Body of pancreas (tissue), 4 donors: ENCODE measurements around the gene KDM4C. TPM values are rescaled to one million over a fixed set of nuclear protein-coding genes. Genes with fewer than 3 reads are reported as not detected.

Experiments used
- ATAC-seq: fragments of 150-250 bp; one replicate; pipeline ENCODE4 v1.9.1; 2016
- DNase-seq, 4 donors: peaks; one replicate each; pipeline ENCODE4 v3.0.0-alpha.2; 2019
- H3K27ac ChIP-seq, 4 donors: fragments of 200-600 bp; sonication (generic); 1 replicate in 3 of 4; 2 replicates in 1 of 4; pipeline versions ENCODE4 v1.5.1 to v1.6.1; 2016 to 2019; ENCODE audit warnings: mild to moderate bottlenecking in 1 of 4, mixed read lengths in 1 of 4, moderate library complexity in 1 of 4
- H3K27me3 ChIP-seq, 2 donors: fragments of 200-600 bp; sonication (generic); one replicate each; pipeline ENCODE4 v1.6.0; 2016; ENCODE audit warnings: mild to moderate bottlenecking in 1 of 2
- H3K36me3 ChIP-seq, 2 donors: fragments of 200-600 bp; sonication (generic); replicated peaks in 1 of 2; 2 replicates each; pipeline ENCODE4 v1.5.1; 2016; ENCODE audit warnings: low read depth in 2 of 2; ENCODE audit not compliant: insufficient read depth in 1 of 2
- H3K4me1 ChIP-seq: fragments of 200-600 bp; sonication (generic); one replicate; pipeline ENCODE4 v1.6.0; 2016
- H3K4me3 ChIP-seq, 2 donors: fragments of 200-600 bp; sonication (generic); 1 replicate in 1 of 2; 2 replicates in 1 of 2; pipeline ENCODE4 v1.5.1; 2016 to 2019
- H3K9me3 ChIP-seq, 3 donors: fragments of 200-600 bp; sonication (generic); 1 replicate in 2 of 3; 2 replicates in 1 of 3; pipeline ENCODE4 v1.5.1; 2016
- POLR2A ChIP-seq, 3 donors: fragments of 450-650 bp; IDR thresholded peaks; one replicate each; pipeline ENCODE4 v1.6.1; 2016; ENCODE audit warnings: antibody characterized with exemption in 3 of 3, mild to moderate bottlenecking in 2 of 3
- WGBS, 2 donors: methylation state at CpG; one replicate each; pipeline ENCODE4 v1.1.5; 2017; 5-methylcytosine and 5-hydroxymethylcytosine counted together
- intact Hi-C: fragments of 100-400 bp; cut with DNase I; formaldehyde crosslinking; loops from one replicate; pipeline ENCODE4 v1.15.1; 2023
- total RNA-seq, 2 donors: library from RNA; depleted of rRNA; stranded (reverse); fragments of >200 nt; gene quantifications; one replicate each; pipeline ENCODE4 v1.1.0, GENCODE V29; 2016
- TF ChIP-seq, protein P1 (sequence below), 7 experiments: fragments of 450-650 bp in 4 of 7; fragments of 200-600 bp in 3 of 7; sonication (generic) in 3 of 7; IDR thresholded peaks; one replicate each; pipeline ENCODE4 v1.5.1; 2016 to 2019; ENCODE audit warnings: antibody characterized with exemption in 7 of 7

KDM4C gene
- total RNA-seq, 2 donors from 2014 or later, result 40.5 to 48.5 TPM

DNA sequence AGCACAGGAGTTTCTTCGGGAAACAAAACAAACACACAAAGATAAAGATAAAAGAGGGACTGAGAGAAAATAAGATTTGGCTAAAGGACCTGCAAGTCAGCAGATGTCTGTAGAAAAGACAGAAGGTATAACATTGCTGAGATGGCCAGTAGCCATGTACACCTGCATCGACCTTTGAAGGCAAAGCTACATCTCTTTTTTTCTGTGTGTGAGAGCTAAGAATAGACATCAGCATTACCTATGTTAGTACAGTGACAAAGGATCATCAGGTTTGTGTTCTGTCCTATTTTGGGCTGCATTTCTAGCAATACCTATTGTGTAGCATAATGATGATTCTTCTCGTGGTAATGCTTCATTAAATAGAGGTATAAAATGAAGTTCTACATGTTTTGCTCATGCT is 64.9 kb downstream of the KDM4C start:
- Histone ChIP-seq H3K9me3 (no peaks in the 10 kb centered on the region), H3K4me1 (no peaks in the 10 kb centered on the region), H3K27ac (no peak overlapping the region), H3K4me3 (no peak overlapping the region), H3K27me3 (no peaks in the 10 kb centered on the region), H3K36me3 (peaks cover 0 to 6% of the 10 kb centered on the region in 2 donors)
- no peak for ATAC-seq
- no peak for TF ChIP-seq POLR2A (IDR thresholded peaks at IDR 0.05)
- TF ChIP-seq, protein P1, sequence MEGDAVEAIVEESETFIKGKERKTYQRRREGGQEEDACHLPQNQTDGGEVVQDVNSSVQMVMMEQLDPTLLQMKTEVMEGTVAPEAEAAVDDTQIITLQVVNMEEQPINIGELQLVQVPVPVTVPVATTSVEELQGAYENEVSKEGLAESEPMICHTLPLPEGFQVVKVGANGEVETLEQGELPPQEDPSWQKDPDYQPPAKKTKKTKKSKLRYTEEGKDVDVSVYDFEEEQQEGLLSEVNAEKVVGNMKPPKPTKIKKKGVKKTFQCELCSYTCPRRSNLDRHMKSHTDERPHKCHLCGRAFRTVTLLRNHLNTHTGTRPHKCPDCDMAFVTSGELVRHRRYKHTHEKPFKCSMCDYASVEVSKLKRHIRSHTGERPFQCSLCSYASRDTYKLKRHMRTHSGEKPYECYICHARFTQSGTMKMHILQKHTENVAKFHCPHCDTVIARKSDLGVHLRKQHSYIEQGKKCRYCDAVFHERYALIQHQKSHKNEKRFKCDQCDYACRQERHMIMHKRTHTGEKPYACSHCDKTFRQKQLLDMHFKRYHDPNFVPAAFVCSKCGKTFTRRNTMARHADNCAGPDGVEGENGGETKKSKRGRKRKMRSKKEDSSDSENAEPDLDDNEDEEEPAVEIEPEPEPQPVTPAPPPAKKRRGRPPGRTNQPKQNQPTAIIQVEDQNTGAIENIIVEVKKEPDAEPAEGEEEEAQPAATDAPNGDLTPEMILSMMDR (IDR thresholded peaks at IDR 0.05), result no peak
- no peak for DNase-seq
- 41 to 55% methylated on average over 3 of the region's 3 CpGs for WGBS, 2 donors
- intact Hi-C loops, result no loop called here

DNA sequence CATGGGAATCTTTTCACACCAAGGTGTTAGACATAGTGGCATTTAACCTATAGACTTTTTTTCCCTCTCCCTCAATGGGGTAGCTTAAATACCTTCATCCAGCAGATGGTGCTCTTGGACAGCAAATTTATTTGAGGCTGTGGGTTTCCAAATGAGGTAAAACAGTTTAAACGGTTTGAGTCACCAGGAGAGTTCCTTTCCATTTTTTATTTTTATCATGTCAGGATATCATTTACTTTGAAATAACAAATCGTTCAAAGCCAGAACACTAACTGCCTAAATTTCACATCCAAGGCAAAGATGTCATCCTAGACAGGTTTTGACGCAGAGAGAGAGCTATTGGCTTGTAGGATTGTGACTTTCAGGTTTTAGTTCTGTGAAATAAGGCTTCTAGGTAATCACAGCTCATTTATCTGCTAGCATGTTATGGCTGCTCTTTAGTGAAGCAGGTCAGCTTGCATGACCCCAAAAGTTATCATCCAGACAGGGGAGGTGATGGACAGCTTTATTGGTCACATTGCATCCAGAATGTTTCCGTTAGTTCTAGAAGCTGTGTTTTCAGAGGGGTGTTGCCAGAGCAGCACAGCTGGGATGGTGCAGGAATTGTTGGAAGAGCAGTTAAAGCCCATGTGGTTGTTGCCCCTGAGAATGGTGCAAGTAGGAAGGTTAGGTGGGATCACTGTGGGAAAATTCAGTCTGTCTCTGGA is 69.8 kb downstream of the KDM4C start:
- no peak overlapping the region for H3K27ac ChIP-seq
- H3K27me3 ChIP-seq, result no peaks in the 10 kb centered on the region
- DNase-seq, result peak in 1 of 4 donors; percentile 20
- WGBS, 2 donors, result 43 to 46% methylated on average over 4 of the region's 4 CpGs
- intact Hi-C loops, result no loop called here
- TF ChIP-seq POLR2A (IDR thresholded peaks at IDR 0.05), result no peak
- TF ChIP-seq, protein P1 (IDR thresholded peaks at IDR 0.05), result peak; percentile 11 to 55 (median 41)
- no peak for ATAC-seq
- no peaks in the 10 kb centered on the region for H3K4me1 ChIP-seq
- no peaks in the 10 kb centered on the region for H3K9me3 ChIP-seq
- H3K36me3 ChIP-seq, result peaks cover 0 to 7% of the 10 kb centered on the region in 2 donors
- H3K4me3 ChIP-seq, result no peak overlapping the region

DNA sequence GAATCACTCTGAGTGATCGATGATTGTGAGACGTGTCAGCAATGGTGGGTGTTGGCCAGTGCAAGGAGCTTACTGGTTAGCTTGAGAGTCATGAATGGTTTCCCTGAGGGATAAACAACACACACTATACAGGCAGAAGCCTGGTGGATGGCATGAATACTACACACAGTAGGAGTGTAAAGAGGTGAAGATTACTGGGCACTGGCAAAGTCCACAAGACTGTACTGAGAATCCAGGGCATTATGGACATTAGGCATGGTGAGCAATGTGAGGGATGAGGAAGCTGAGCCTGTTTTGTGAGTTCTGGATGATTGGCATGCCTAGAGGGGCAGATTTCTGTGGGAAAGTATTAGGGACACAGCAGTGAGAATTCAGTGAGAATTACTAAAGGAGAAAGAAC is 71.3 kb downstream of the KDM4C start:
- H3K36me3 ChIP-seq, result peaks cover 0 to 4% of the 10 kb centered on the region in 2 donors
- H3K27ac ChIP-seq, result no peak overlapping the region
- ATAC-seq (no peak), DNase-seq (no peak)
- H3K4me3 ChIP-seq, result no peak overlapping the region
- H3K9me3 ChIP-seq, result no peaks in the 10 kb centered on the region
- no peaks in the 10 kb centered on the region for H3K4me1 ChIP-seq
- WGBS, 2 donors, result 87 to 98% methylated on average over 2 of the region's 2 CpGs
- intact Hi-C loops, result no loop called here
- TF ChIP-seq, protein P1 (IDR thresholded peaks at IDR 0.05), result no peak
- no peak for TF ChIP-seq POLR2A (IDR thresholded peaks at IDR 0.05)
- H3K27me3 ChIP-seq, result no peaks in the 10 kb centered on the region

DNA sequence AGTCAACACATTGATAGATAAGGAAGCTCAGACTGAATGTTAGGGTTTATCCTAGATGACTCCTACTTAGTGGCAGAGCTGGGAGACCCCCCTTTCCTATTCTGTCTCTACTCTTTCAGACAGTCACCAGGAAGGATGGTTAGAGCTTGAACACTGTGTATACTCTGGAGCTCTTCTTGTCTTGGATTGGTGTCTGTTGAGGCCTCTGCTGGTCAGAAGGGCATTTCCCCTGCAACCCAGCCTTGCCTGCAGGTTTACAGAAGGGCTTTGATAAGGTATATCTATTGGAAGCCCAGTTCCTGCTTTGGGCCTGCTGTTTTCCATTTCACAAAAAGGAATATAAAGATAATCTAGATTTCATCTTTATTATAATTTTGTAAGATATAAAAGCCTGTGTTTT is 71.8 kb downstream of the KDM4C start:
- no peak for DNase-seq
- intact Hi-C loops, result no loop called here
- no peaks in the 10 kb centered on the region for H3K4me1 ChIP-seq
- H3K36me3 ChIP-seq, result peaks cover 0 to 4% of the 10 kb centered on the region in 2 donors
- no peak overlapping the region for H3K27ac ChIP-seq
- no peaks in the 10 kb centered on the region for H3K9me3 ChIP-seq
- TF ChIP-seq POLR2A (IDR thresholded peaks at IDR 0.05), result no peak
- TF ChIP-seq, protein P1 (IDR thresholded peaks at IDR 0.05), result no peak
- no peaks in the 10 kb centered on the region for H3K27me3 ChIP-seq
- no peak for ATAC-seq
- no peak overlapping the region for H3K4me3 ChIP-seq
